DND-41 (cell line): ENCODE data around the gene MRPL36.

ENCODE experiments used
- EZH2 ChIP-seq: IDR thresholded peaks from 3 replicates; pipeline ENCODE4 v1.6.1; 2012; ENCODE audit warnings: borderline replicate concordance, low read depth, mild to moderate bottlenecking, moderate library complexity, low read length, inconsistent platforms; ENCODE audit not compliant: severe bottlenecking
- TF ChIP-seq, protein P1 (sequence below): IDR thresholded peaks from 2 replicates; pipeline ENCODE4 v1.5.1; 2012; ENCODE audit warnings: borderline replicate concordance, low read length, moderate library complexity, mild to moderate bottlenecking; ENCODE audit not compliant: poor library complexity, severe bottlenecking; ENCODE audit errors: extremely low read depth

DNA sequence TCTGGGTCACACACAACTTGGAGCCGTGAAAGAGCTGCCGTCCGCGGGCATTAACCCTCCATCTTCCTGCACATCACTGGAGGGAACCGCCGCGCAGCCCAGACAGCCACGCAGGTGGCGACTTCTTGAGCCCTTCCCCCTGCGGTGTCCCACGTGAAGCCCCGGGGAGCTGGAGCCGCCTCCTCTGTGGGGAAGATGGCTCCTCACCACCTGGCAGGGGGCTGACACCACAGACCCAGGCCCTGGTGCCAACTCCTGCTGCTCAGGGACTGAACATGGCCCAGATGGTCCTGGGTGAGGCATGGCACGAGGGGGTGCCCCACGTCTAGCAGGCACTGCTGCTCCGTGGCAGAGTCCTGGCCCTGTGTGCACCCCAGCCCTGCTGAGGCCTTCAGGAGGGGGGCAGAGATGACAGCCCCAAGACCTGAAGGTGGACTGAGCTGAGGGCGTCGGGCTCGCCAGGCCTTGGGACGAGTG, 40.5 kb upstream of the MRPL36 start:
- no peak for TF ChIP-seq EZH2
- TF ChIP-seq, protein P1, sequence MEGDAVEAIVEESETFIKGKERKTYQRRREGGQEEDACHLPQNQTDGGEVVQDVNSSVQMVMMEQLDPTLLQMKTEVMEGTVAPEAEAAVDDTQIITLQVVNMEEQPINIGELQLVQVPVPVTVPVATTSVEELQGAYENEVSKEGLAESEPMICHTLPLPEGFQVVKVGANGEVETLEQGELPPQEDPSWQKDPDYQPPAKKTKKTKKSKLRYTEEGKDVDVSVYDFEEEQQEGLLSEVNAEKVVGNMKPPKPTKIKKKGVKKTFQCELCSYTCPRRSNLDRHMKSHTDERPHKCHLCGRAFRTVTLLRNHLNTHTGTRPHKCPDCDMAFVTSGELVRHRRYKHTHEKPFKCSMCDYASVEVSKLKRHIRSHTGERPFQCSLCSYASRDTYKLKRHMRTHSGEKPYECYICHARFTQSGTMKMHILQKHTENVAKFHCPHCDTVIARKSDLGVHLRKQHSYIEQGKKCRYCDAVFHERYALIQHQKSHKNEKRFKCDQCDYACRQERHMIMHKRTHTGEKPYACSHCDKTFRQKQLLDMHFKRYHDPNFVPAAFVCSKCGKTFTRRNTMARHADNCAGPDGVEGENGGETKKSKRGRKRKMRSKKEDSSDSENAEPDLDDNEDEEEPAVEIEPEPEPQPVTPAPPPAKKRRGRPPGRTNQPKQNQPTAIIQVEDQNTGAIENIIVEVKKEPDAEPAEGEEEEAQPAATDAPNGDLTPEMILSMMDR = no peak
